H9 (cell line): Measurements from ENCODE around the gene MALRD1. TPM values are rescaled to one million over a fixed set of nuclear protein-coding genes. Genes with fewer than 3 reads are reported as not detected.

Source experiments
- DNase-seq: peaks from one replicate; pipeline ENCODE4 v3.0.0-alpha.2; 2017
- H2AFZ ChIP-seq: one replicate; pipeline ENCODE4 v1.6.1; 2013; ENCODE audit warnings: mild to moderate bottlenecking, low read length, control low read depth, moderate library complexity
- H2AK5ac ChIP-seq: 2 replicates; pipeline ENCODE4 v1.6.1; 2013; ENCODE audit warnings: low read length, control low read depth, mixed read lengths; ENCODE audit not compliant: insufficient read length
- H2BK120ac ChIP-seq: one replicate; pipeline ENCODE4 v1.6.1; 2013; ENCODE audit warnings: low read depth, mild to moderate bottlenecking, low read length, control low read depth, inconsistent platforms; ENCODE audit not compliant: poor library complexity, severe bottlenecking
- H2BK12ac ChIP-seq: 2 replicates; pipeline ENCODE4 v1.6.1; 2013; ENCODE audit warnings: low read length, control low read depth, mixed read lengths, low read depth; ENCODE audit not compliant: insufficient read length
- H2BK15ac ChIP-seq: 2 replicates; pipeline ENCODE4 v1.6.1; 2013; ENCODE audit warnings: low read depth, low read length, control low read depth
- H2BK20ac ChIP-seq: one replicate; pipeline ENCODE4 v1.6.1; 2013; ENCODE audit warnings: low read depth, mild to moderate bottlenecking, low read length, control low read depth, inconsistent platforms; ENCODE audit not compliant: poor library complexity, severe bottlenecking
- H2BK5ac ChIP-seq: 2 replicates; pipeline ENCODE4 v1.6.1; 2013; ENCODE audit warnings: low read length, control low read depth, mixed read lengths; ENCODE audit not compliant: insufficient read length
- H3K14ac ChIP-seq: 2 replicates; pipeline ENCODE4 v1.6.1; 2013; ENCODE audit warnings: low read length, control low read depth; ENCODE audit not compliant: insufficient read depth
- H3K18ac ChIP-seq: 2 replicates; pipeline ENCODE4 v1.6.1; 2013; ENCODE audit warnings: low read depth, mild to moderate bottlenecking, mixed read lengths, low read length, control low read depth; ENCODE audit not compliant: insufficient read length
- H3K23ac ChIP-seq: 2 replicates; pipeline ENCODE4 v1.6.1; 2013; ENCODE audit warnings: low read length, control low read depth, mixed read lengths, low read depth; ENCODE audit not compliant: insufficient read length
- H3K23me2 ChIP-seq: 2 replicates; pipeline ENCODE4 v1.6.1; 2013; ENCODE audit warnings: low read depth, mild to moderate bottlenecking, mixed read lengths, low read length, control low read depth; ENCODE audit not compliant: insufficient read length, poor library complexity, severe bottlenecking
- H3K27ac ChIP-seq: 2 replicates; pipeline ENCODE4 v1.5.1; 2013; ENCODE audit warnings: low read length, control low read depth, mixed read lengths, low read depth; ENCODE audit not compliant: insufficient read length
- H3K27me3 ChIP-seq: 2 replicates; pipeline ENCODE4 v1.6.1; 2013; ENCODE audit warnings: low read length, control low read depth, inconsistent platforms; ENCODE audit not compliant: insufficient read depth
- H3K4ac ChIP-seq: 2 replicates; pipeline ENCODE4 v1.6.1; 2013; ENCODE audit warnings: low read depth, mild to moderate bottlenecking, control low read depth, inconsistent platforms, low read length, moderate library complexity
- H3K4me1 ChIP-seq: 2 replicates; pipeline ENCODE4 v1.6.1; 2013; ENCODE audit warnings: low read length, control low read depth, inconsistent platforms; ENCODE audit not compliant: insufficient read depth
- H3K4me2 ChIP-seq: 2 replicates; pipeline ENCODE4 v1.6.1; 2013; ENCODE audit warnings: low read length, control low read depth, mixed read lengths; ENCODE audit not compliant: insufficient read length, insufficient read depth
- H3K56ac ChIP-seq: 2 replicates; pipeline ENCODE4 v1.6.1; 2013; ENCODE audit warnings: low read depth, mild to moderate bottlenecking, mixed read lengths, low read length, control low read depth; ENCODE audit not compliant: insufficient read length
- H3K79me1 ChIP-seq: 2 replicates; pipeline ENCODE4 v1.6.1; 2013; ENCODE audit warnings: low read depth, mild to moderate bottlenecking, moderate library complexity, low read length, control low read depth, inconsistent platforms; ENCODE audit not compliant: insufficient read depth, poor library complexity, severe bottlenecking
- H3K79me2 ChIP-seq: 2 replicates; pipeline ENCODE4 v1.6.1; 2013; ENCODE audit warnings: low read length, control low read depth, inconsistent platforms; ENCODE audit not compliant: insufficient read depth
- H3K9ac ChIP-seq: 2 replicates; pipeline ENCODE4 v1.6.1; 2013; ENCODE audit warnings: low read length, control low read depth, mixed read lengths; ENCODE audit not compliant: insufficient read length; ENCODE audit errors: extremely low read depth
- H3K9me3 ChIP-seq: one replicate; pipeline ENCODE4 v1.6.1; 2013; ENCODE audit warnings: low read depth, low read length, inconsistent platforms; ENCODE audit not compliant: control insufficient read depth
- H3T11ph ChIP-seq: one replicate; pipeline ENCODE4 v1.6.1; 2013; ENCODE audit warnings: mild to moderate bottlenecking, low read length, control low read depth, inconsistent platforms
- H4K20me1 ChIP-seq: one replicate; pipeline ENCODE4 v1.6.1; 2013; ENCODE audit not compliant: control insufficient read depth, insufficient read length, insufficient read depth
- H4K5ac ChIP-seq: 2 replicates; pipeline ENCODE4 v1.6.1; 2013; ENCODE audit warnings: low read depth, mild to moderate bottlenecking, mixed read lengths, low read length, control low read depth; ENCODE audit not compliant: insufficient read length
- H4K8ac ChIP-seq: replicated peaks from 2 replicates; pipeline ENCODE4 v1.6.1; 2013; ENCODE audit warnings: low read length, control low read depth, mixed read lengths, low read depth; ENCODE audit not compliant: insufficient read length
- H4K91ac ChIP-seq: 2 replicates; pipeline ENCODE4 v1.6.1; 2013; ENCODE audit warnings: low read depth, mild to moderate bottlenecking, moderate library complexity, mixed read lengths, low read length, control low read depth; ENCODE audit not compliant: insufficient read length
- H3K27ac Mint-ChIP-seq, 3 experiments: 2 replicates in 2 of 3; 3 replicates in 1 of 3; pipeline ENCODE4 v1.8.0; 2020 to 2021; ENCODE audit warnings: mixed read lengths in 3 of 3, mild to moderate bottlenecking in 1 of 3, moderate library complexity in 1 of 3
- H3K27me3 Mint-ChIP-seq: 2 replicates; pipeline ENCODE4 v1.8.0; 2021; ENCODE audit warnings: low read depth, mild to moderate bottlenecking, moderate library complexity, mixed read lengths
- H3K36me3 Mint-ChIP-seq, 3 experiments: 2 replicates in 2 of 3; 3 replicates in 1 of 3; pipeline ENCODE4 v1.8.0; 2020 to 2021; ENCODE audit warnings: low read depth in 3 of 3, mixed read lengths in 3 of 3; ENCODE audit not compliant: insufficient read depth in 1 of 3
- H3K4me1 Mint-ChIP-seq, 2 experiments: 2 replicates each; pipeline ENCODE4 v1.8.0; 2020; ENCODE audit warnings: mixed read lengths in 2 of 2
- H3K4me3 Mint-ChIP-seq, 2 experiments: 2 replicates in 1 of 2; 3 replicates in 1 of 2; pipeline ENCODE4 v1.8.0; 2020 to 2021; ENCODE audit warnings: mild to moderate bottlenecking in 2 of 2, mixed read lengths in 2 of 2, moderate library complexity in 1 of 2
- H3K9me3 Mint-ChIP-seq, 2 experiments: 2 replicates in 1 of 2; 3 replicates in 1 of 2; pipeline ENCODE4 v1.8.0; 2020; ENCODE audit warnings: mild to moderate bottlenecking in 2 of 2, mixed read lengths in 2 of 2, moderate library complexity in 1 of 2
- WGBS: extraction: QIAGEN DNeasy Blood & Tissue Kit; methylation state at CpG from one replicate; pipeline ENCODE4 v1.1.7; 2013; ENCODE audit warnings: missing lambda C conversion rate, low lambda C conversion rate, mixed read lengths; ENCODE audit not compliant: insufficient read length; ENCODE audit errors: extremely low coverage; 5-methylcytosine and 5-hydroxymethylcytosine counted together
- total RNA-seq: library from RNA; stranded (reverse); gene quantifications from 2 replicates; pipeline ENCODE4 v1.2.1, GENCODE V29; 2021
- TF ChIP-seq, protein P1 (sequence below): fragments of 200-600 bp; sonication (generic); conservative IDR thresholded peaks from 3 replicates; pipeline ENCODE4 v1.8.0; 2021; ENCODE audit warnings: antibody characterized with exemption, mild to moderate bottlenecking

MALRD1 gene
- total RNA-seq, 1 experiment from 2014 or later: 0.20 TPM

- no peak overlapping the region for H3T11ph ChIP-seq
- no peak for DNase-seq
- H3K27ac ChIP-seq: no peak overlapping the region
- no peak overlapping the region for H3K14ac ChIP-seq
- H3K56ac ChIP-seq: no peak overlapping the region
- H3K23ac ChIP-seq: no peak overlapping the region
- H3K18ac ChIP-seq: no peak overlapping the region
- no peak overlapping the region for H2BK20ac ChIP-seq
- H2BK15ac ChIP-seq: no peak overlapping the region
- no peaks in the 10 kb centered on the region for H4K20me1 ChIP-seq
- H3K9ac ChIP-seq: no peak overlapping the region
- no peaks in the 10 kb centered on the region for H3K36me3 Mint-ChIP-seq
- H3K27ac Mint-ChIP-seq: no peak overlapping the region
- peaks cover 0 to 2% of the 10 kb centered on the region in 2 experiments; a peak in 1 of 4 replicates for H3K4me1 Mint-ChIP-seq
- no CpG with 5 or more reads among the region's 2 CpGs for WGBS
- H2AK5ac ChIP-seq: no peak overlapping the region
- H2BK5ac ChIP-seq: no peak overlapping the region
- no peaks in the 10 kb centered on the region for H3K79me1 ChIP-seq
- H3K4ac ChIP-seq: no peak overlapping the region
- H2AFZ ChIP-seq: no peak overlapping the region
- 0 out of 5 replicates have a peak, but pooled peaks cover 0 to 5% of the 10 kb centered on the region in 2 experiments for H3K9me3 Mint-ChIP-seq
- no peaks in the 10 kb centered on the region for H3K27me3 Mint-ChIP-seq
- H4K91ac ChIP-seq: no peak overlapping the region
- H4K8ac ChIP-seq: no peak overlapping the region
- no peaks in the 10 kb centered on the region for H3K79me2 ChIP-seq
- no peaks in the 10 kb centered on the region for H3K9me3 ChIP-seq
- H3K4me3 Mint-ChIP-seq: no peak overlapping the region
- no peaks in the 10 kb centered on the region for H3K23me2 ChIP-seq
- H3K27me3 ChIP-seq: no peaks in the 10 kb centered on the region; the same call in 1 of the 2 replicates
- H3K4me2 ChIP-seq: no peak overlapping the region
- no peaks in the 10 kb centered on the region for H3K4me1 ChIP-seq
- no peak overlapping the region for H4K5ac ChIP-seq
- no peak overlapping the region for H2BK120ac ChIP-seq
- TF ChIP-seq, protein P1, sequence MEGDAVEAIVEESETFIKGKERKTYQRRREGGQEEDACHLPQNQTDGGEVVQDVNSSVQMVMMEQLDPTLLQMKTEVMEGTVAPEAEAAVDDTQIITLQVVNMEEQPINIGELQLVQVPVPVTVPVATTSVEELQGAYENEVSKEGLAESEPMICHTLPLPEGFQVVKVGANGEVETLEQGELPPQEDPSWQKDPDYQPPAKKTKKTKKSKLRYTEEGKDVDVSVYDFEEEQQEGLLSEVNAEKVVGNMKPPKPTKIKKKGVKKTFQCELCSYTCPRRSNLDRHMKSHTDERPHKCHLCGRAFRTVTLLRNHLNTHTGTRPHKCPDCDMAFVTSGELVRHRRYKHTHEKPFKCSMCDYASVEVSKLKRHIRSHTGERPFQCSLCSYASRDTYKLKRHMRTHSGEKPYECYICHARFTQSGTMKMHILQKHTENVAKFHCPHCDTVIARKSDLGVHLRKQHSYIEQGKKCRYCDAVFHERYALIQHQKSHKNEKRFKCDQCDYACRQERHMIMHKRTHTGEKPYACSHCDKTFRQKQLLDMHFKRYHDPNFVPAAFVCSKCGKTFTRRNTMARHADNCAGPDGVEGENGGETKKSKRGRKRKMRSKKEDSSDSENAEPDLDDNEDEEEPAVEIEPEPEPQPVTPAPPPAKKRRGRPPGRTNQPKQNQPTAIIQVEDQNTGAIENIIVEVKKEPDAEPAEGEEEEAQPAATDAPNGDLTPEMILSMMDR: no peak
- H2BK12ac ChIP-seq: no peak overlapping the region
These were observed 653.6 kb downstream of the MALRD1 start for GRCh38 chr10:19702215-19702614.
